Measurements from ENCODE around the gene VTI1A. TPM values are rescaled to one million over a fixed set of nuclear protein-coding genes. Genes with fewer than 3 reads are reported as not detected.

The VTI1A gene
- total RNA-seq, 1 experiment from 2014 or later = 28.6 TPM

DNA sequence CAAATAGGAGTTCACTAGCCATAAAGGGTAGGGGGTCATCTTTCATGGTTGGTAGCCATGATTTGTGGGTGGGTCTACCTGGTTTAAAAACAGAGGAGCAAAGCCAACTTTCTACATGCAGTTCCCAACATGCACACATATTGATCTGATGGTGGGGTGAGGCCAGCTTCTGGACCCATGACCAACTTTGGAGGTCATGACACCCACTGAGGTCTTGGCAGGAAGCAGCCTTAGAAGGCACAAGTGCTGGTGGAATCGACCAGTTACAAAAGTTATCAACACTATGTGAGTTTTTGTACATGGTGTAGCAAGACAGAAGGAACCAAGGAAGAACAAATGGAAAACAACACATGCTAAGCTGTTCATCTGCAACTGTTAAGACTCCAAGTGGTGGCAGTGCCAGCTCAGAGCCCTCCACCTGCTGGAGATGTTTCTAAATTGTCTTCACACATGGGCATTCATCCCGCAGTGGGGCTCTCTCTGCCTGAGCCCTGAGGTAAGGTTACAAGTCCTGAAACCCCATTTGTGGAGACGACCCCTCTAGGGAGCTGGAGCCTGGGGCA lies 401.9 kb downstream of the VTI1A start:
- TF ChIP-seq, protein P1, sequence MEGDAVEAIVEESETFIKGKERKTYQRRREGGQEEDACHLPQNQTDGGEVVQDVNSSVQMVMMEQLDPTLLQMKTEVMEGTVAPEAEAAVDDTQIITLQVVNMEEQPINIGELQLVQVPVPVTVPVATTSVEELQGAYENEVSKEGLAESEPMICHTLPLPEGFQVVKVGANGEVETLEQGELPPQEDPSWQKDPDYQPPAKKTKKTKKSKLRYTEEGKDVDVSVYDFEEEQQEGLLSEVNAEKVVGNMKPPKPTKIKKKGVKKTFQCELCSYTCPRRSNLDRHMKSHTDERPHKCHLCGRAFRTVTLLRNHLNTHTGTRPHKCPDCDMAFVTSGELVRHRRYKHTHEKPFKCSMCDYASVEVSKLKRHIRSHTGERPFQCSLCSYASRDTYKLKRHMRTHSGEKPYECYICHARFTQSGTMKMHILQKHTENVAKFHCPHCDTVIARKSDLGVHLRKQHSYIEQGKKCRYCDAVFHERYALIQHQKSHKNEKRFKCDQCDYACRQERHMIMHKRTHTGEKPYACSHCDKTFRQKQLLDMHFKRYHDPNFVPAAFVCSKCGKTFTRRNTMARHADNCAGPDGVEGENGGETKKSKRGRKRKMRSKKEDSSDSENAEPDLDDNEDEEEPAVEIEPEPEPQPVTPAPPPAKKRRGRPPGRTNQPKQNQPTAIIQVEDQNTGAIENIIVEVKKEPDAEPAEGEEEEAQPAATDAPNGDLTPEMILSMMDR (IDR thresholded peaks at IDR 0.05; ENCODE audit: unreplicated experiment) = no peak
- CTCF ChIA-PET = no interaction called here
- H3K4me3 Mint-ChIP-seq (ENCODE audit: low read depth, unreplicated experiment) = no peak overlapping the region
- DNase-seq = no peak
- no peaks in the 10 kb centered on the region for H3K9me3 Mint-ChIP-seq (ENCODE audit: low read depth, unreplicated experiment)
- no peaks in the 10 kb centered on the region for H3K27me3 Mint-ChIP-seq (ENCODE audit: unreplicated experiment)
- no peak overlapping the region for H3K27ac Mint-ChIP-seq (ENCODE audit: unreplicated experiment)
- intact Hi-C loops (cut with micrococcal nuclease; ENCODE audit: unreplicated experiment) = loop anchor here (10.0 kb wide), 1 partner anchor 66 kb away; no protein-coding TSS in a partner anchor
- peaks cover 5% of the 10 kb centered on the region for H3K36me3 Mint-ChIP-seq (ENCODE audit: insufficient read depth, unreplicated experiment)
- H3K4me1 Mint-ChIP-seq (ENCODE audit: low read depth, unreplicated experiment) = peaks cover 31% of the 10 kb centered on the region
- no TSS peak for BruUV-seq (replicated peaks)

DNA sequence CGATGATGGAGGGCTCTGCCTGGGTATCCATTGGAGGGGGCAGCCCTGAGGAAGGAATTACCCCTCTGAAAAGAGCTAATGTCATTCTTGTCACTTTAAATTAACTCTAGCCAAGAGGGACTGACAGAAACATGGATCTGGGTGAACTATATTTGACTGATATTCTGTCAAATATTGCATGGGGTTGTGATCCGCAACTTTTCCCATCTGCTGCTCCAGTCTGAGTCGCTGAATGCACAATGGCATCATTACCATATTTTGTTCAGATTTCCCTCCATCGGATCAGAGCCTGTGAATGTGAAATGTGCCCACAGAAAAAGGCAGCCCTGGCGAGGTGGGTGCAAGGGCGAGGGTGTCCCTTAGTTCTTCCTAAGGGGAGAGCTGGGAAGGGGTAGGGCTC lies 402.5 kb downstream of the VTI1A start:
- TF ChIP-seq, protein P1 (IDR thresholded peaks at IDR 0.05; ENCODE audit: unreplicated experiment) = no peak
- no TSS peak for BruUV-seq (replicated peaks)
- peaks cover 31% of the 10 kb centered on the region for H3K4me1 Mint-ChIP-seq (ENCODE audit: low read depth, unreplicated experiment)
- no peaks in the 10 kb centered on the region for H3K9me3 Mint-ChIP-seq (ENCODE audit: low read depth, unreplicated experiment)
- DNase-seq = no peak
- H3K36me3 Mint-ChIP-seq (ENCODE audit: insufficient read depth, unreplicated experiment) = peaks cover 5% of the 10 kb centered on the region
- no peaks in the 10 kb centered on the region for H3K27me3 Mint-ChIP-seq (ENCODE audit: unreplicated experiment)
- H3K27ac Mint-ChIP-seq (ENCODE audit: unreplicated experiment) = no peak overlapping the region
- H3K4me3 Mint-ChIP-seq (ENCODE audit: low read depth, unreplicated experiment) = no peak overlapping the region
- intact Hi-C loops (cut with micrococcal nuclease; ENCODE audit: unreplicated experiment) = loop anchor here (10.0 kb wide), 1 partner anchor 65 kb away; no protein-coding TSS in a partner anchor
- CTCF ChIA-PET = no interaction called here

DNA sequence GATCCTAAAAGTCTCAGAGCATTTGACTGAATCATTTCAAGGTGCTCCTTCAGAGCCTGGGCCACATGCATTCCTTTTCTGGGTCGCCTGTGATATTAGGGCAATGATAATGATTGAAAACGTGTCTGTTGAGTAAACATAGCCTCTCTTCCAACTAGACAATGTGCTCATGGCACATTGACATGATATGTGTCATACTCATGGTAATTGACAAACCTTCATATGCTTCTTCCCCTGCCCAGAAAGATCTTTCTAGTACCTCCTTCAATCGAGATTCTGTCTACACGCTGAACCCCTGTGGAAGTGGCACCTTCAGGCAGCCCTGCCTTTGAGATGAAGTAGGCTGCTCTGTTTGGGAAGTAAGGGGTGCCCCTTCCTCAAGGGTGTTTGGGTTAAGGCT lies 404.2 kb downstream of the VTI1A start:
- no peaks in the 10 kb centered on the region for H3K9me3 Mint-ChIP-seq (ENCODE audit: low read depth, unreplicated experiment)
- no peak for DNase-seq
- CTCF ChIA-PET = no interaction called here
- H3K27me3 Mint-ChIP-seq (ENCODE audit: unreplicated experiment) = no peaks in the 10 kb centered on the region
- peaks cover 31% of the 10 kb centered on the region for H3K4me1 Mint-ChIP-seq (ENCODE audit: low read depth, unreplicated experiment)
- TF ChIP-seq, protein P1 (IDR thresholded peaks at IDR 0.05; ENCODE audit: unreplicated experiment) = no peak
- no TSS peak for BruUV-seq (replicated peaks)
- no peak overlapping the region for H3K4me3 Mint-ChIP-seq (ENCODE audit: low read depth, unreplicated experiment)
- H3K36me3 Mint-ChIP-seq (ENCODE audit: insufficient read depth, unreplicated experiment) = peaks cover 5% of the 10 kb centered on the region
- intact Hi-C loops (cut with micrococcal nuclease; ENCODE audit: unreplicated experiment) = no loop called here
- no peak overlapping the region for H3K27ac Mint-ChIP-seq (ENCODE audit: unreplicated experiment)

DNA sequence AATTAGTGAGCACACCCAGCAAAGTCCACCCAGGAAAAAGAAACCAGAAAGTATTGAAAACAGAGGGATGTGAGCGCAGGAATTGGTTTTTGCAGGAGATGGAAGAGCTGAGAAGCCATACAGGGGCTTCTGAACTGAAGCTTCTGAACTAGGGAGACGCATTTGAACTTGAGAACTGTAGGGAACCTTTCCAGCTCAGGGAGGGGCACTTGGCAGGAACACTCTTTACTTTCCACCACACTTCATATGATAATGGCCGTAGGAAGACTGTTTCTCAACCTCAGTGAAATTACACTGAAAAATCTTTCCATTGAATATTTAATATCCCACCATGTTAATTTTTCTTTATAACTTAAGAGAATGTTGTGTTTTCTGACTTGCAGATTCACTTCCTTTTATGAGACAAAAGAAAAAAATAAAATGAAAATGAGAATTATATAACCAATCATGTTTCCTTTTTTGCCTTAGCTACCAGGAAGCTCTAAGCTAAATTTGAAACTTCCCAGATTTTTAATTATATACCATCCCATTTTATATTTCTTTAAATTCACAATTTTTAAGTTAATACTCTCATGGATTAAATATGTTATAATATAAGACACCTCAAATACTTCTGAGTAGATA lies 404.7 kb downstream of the VTI1A start:
- BruUV-seq (replicated peaks) = no TSS peak
- H3K4me3 Mint-ChIP-seq (ENCODE audit: low read depth, unreplicated experiment) = no peak overlapping the region
- no peak for DNase-seq
- TF ChIP-seq, protein P1 (IDR thresholded peaks at IDR 0.05; ENCODE audit: unreplicated experiment) = no peak
- H3K9me3 Mint-ChIP-seq (ENCODE audit: low read depth, unreplicated experiment) = no peaks in the 10 kb centered on the region
- peaks cover 5% of the 10 kb centered on the region for H3K36me3 Mint-ChIP-seq (ENCODE audit: insufficient read depth, unreplicated experiment)
- peaks cover 31% of the 10 kb centered on the region for H3K4me1 Mint-ChIP-seq (ENCODE audit: low read depth, unreplicated experiment)
- intact Hi-C loops (cut with micrococcal nuclease; ENCODE audit: unreplicated experiment) = no loop called here
- H3K27ac Mint-ChIP-seq (ENCODE audit: unreplicated experiment) = no peak overlapping the region
- CTCF ChIA-PET = no interaction called here
- H3K27me3 Mint-ChIP-seq (ENCODE audit: unreplicated experiment) = no peaks in the 10 kb centered on the region

Measured in Calu3 (cell line).